Tibial artery (tissue), 4 donors: ENCODE data around the gene WBP11.
"Not testable (repeated sequence)": the region's sequence is repeated elsewhere in the genome, so short reads cannot be mapped to it uniquely, and the experiment has no call there.

ENCODE experiments used
- DNase-seq, 2 donors: peaks; one replicate each; pipeline ENCODE4 v3.0.0-alpha.2; 2019
- H3K27ac ChIP-seq, 2 donors: fragments of 200-600 bp; sonication (generic) in 1 of 2; 1 replicate in 1 of 2; 2 replicates in 1 of 2; pipeline ENCODE4 v1.5.1; 2018 to 2019; ENCODE audit warnings: mild to moderate bottlenecking in 1 of 2
- H3K27me3 ChIP-seq, 2 donors: fragments of 200-600 bp; sonication (generic) in 1 of 2; one replicate each; pipeline versions ENCODE4 v1.5.1 to v1.6.0; 2016 to 2019
- H3K36me3 ChIP-seq, 3 donors: fragments of 200-600 bp; sonication (generic) in 2 of 3; one replicate each; pipeline ENCODE4 v1.5.1; 2016 to 2019; ENCODE audit warnings: mild to moderate bottlenecking in 2 of 3
- H3K4me1 ChIP-seq, 4 donors: fragments of 200-600 bp; sonication (generic) in 2 of 4; 1 replicate in 3 of 4; 2 replicates in 1 of 4; pipeline ENCODE4 v1.5.1; 2016 to 2019
- H3K4me3 ChIP-seq, 2 donors: fragments of 200-600 bp; sonication (generic) in 1 of 2; 1 replicate in 1 of 2; 2 replicates in 1 of 2; pipeline ENCODE4 v1.5.1; 2018 to 2019; ENCODE audit warnings: mild to moderate bottlenecking in 2 of 2
- H3K9me3 ChIP-seq, 3 donors: fragments of 200-600 bp; sonication (generic) in 1 of 3; one replicate each; pipeline ENCODE4 v1.5.1; 2016 to 2019
- intact Hi-C: fragments of 100-400 bp; cut with DNase I; formaldehyde crosslinking; loops from one replicate; pipeline ENCODE4 v1.15.0; 2023; ENCODE audit warnings: low total_unique reads
- TF ChIP-seq, protein P1 (sequence below), 2 experiments: fragments of 200-600 bp in 1 of 2; fragments of 450-650 bp in 1 of 2; IDR thresholded peaks; one replicate each; pipeline ENCODE4 v1.5.1; 2017 to 2019; ENCODE audit warnings: antibody characterized with exemption in 2 of 2, mild to moderate bottlenecking in 1 of 2, moderate library complexity in 1 of 2

WBP11 gene

DNA sequence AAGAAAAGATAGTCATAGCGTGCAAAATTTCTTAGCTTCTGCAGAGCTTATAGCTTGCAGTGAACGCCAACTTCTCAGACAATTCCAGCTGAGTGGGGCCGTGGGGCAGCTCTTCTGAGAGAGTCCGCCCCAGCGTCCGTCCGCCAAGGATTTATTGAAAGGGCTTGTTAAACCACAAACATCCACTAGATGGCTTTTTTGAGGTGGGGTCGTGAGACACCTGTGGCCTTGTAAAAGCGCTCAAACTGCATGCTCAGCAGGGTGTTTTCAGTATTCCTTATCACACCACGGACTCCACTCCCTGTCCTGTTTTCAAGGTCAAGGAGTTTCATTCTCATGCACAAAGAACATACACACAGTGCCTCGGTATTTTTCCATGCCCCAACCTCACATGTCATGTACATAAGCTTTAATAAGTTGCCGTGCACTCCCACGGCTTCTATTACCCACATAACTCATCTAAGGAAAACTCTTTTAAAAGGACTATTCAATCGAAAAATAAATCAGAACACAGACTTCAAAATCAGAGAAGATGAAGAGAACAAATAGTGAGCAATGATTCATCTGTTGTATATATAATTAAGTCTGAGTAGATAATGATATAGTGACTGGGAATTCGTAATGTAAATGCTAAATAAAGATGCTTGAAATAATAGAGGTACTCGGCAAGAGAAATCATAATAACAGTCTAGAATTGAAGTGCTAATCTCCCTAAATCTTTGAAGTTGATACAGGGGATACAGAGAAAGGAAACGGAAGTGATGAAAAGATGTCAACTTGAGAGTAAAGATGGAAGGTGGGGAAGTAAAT is 46.7 kb downstream of the WBP11 start:
- intact Hi-C loops, result no loop called here
- H3K4me1 ChIP-seq, result no peaks in the 10 kb centered on the region
- no peak overlapping the region for H3K4me3 ChIP-seq
- H3K27ac ChIP-seq, result no peak overlapping the region
- H3K9me3 ChIP-seq, result peaks cover 0 to 8% (median 4%) of the 10 kb centered on the region in 3 donors
- no peak for DNase-seq
- peaks cover 0 to 13% (median 4%) of the 10 kb centered on the region in 3 donors for H3K36me3 ChIP-seq
- TF ChIP-seq, protein P1, sequence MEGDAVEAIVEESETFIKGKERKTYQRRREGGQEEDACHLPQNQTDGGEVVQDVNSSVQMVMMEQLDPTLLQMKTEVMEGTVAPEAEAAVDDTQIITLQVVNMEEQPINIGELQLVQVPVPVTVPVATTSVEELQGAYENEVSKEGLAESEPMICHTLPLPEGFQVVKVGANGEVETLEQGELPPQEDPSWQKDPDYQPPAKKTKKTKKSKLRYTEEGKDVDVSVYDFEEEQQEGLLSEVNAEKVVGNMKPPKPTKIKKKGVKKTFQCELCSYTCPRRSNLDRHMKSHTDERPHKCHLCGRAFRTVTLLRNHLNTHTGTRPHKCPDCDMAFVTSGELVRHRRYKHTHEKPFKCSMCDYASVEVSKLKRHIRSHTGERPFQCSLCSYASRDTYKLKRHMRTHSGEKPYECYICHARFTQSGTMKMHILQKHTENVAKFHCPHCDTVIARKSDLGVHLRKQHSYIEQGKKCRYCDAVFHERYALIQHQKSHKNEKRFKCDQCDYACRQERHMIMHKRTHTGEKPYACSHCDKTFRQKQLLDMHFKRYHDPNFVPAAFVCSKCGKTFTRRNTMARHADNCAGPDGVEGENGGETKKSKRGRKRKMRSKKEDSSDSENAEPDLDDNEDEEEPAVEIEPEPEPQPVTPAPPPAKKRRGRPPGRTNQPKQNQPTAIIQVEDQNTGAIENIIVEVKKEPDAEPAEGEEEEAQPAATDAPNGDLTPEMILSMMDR (IDR thresholded peaks at IDR 0.05), result no peak
- H3K27me3 ChIP-seq, result no peaks in the 10 kb centered on the region

DNA sequence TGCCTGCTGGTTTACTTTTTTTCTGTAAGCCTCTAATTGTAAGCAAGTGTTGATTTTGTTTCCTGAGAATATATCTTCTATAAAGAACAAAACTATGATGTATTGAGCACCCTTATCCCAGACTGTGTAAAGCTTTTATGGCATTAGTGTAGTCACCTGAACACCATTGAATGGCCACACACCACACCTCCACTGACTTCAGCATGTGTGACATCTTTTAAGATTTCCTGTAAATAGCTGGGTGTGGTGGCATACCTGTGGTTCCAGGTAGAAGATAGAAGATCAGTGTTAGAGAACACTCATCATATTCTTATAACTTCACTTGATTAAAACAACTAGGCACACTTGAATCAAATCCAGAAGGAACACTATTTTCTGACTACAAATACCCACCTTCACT is 51.3 kb downstream of the WBP11 start:
- Histone ChIP-seq H3K36me3 (no peaks in the 10 kb centered on the region), H3K4me1 (no peaks in the 10 kb centered on the region), H3K9me3 (no peaks in the 10 kb centered on the region), H3K27ac (no peak overlapping the region), H3K4me3 (no peak overlapping the region), H3K27me3 (no peaks in the 10 kb centered on the region)
- DNase-seq, result no peak
- TF ChIP-seq, protein P1 (IDR thresholded peaks at IDR 0.05), result no peak
- intact Hi-C loops, result no loop called here

DNA sequence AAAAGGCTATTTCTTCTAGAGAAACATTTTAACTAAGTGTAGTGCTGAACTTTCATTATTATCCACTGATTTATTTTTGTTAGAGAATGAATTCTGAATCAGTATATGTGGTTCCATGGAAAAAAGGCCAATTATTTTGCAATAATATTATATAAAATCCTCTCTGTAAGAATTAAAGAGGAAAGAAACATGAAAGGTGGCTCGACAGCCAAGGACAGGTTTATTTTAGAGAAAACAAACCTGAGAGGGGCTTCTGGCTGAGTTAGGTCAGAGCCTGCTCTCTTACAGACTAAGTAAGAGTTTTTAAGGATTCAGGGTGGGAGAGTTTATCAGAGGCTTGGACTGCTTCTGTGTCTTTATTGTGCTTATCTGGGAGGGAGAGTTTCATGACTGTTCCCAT is 60.2 kb downstream of the WBP11 start:
- Histone ChIP-seq H3K36me3 (peaks cover 0 to 9% (median 4%) of the 10 kb centered on the region in 3 donors), H3K27ac (no peak overlapping the region), H3K27me3 (no peaks in the 10 kb centered on the region), H3K4me1 (no peaks in the 10 kb centered on the region), H3K4me3 (no peak overlapping the region), H3K9me3 (no peaks in the 10 kb centered on the region)
- no peak for DNase-seq
- TF ChIP-seq, protein P1 (IDR thresholded peaks at IDR 0.05), result no peak
- intact Hi-C loops, result no loop called here

DNA sequence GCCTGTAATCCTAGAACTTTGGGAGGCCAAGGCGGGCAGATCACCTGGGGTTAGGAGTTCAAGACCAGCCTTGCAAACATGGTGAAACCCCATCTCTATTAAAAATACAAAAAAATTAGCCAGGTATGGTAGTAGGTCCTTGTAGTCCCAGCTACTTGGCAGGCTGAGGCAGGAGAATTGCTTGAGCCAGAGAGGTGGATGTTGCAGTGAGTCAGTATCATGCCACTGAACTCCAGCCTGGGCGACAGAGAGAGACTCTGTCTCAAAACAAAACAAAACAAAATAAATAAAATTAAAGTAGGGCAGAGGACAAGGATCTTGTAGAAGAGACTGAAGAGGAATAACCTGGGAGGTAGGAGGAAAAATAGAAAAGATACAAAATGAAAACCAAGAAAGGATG is 61.3 kb downstream of the WBP11 start:
- Histone ChIP-seq H3K27me3 (no peaks in the 10 kb centered on the region), H3K36me3 (peaks cover 0 to 9% (median 4%) of the 10 kb centered on the region in 3 donors), H3K27ac (no peak overlapping the region), H3K9me3 (no peaks in the 10 kb centered on the region), H3K4me3 (no peak overlapping the region), H3K4me1 (no peaks in the 10 kb centered on the region)
- intact Hi-C loops, result no loop called here
- DNase-seq, result no peak
- TF ChIP-seq, protein P1 (IDR thresholded peaks at IDR 0.05), result no peak

DNA sequence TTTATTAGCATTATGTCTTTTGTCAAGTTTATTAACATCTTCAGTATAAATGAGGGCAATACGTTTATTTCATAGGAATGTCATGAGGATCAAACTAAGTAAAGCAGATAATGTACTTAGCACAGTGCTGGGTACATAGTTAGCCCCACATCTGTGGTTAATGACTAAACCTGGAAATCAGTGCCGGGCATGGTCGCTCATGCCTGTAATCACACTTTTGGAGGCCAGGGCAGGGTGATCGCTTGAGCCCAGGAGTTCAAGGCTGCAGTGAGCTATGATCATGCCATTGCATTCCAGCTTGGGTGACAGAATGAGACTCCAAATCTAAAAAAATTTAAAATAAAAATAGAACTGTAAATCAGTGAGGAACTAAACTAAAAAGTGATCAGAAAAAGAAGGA is 62.1 kb downstream of the WBP11 start:
- no peak for DNase-seq
- Histone ChIP-seq H3K4me3 (no peak overlapping the region), H3K27ac (no peak overlapping the region), H3K36me3 (peaks cover 0 to 9% (median 4%) of the 10 kb centered on the region in 3 donors), H3K4me1 (no peaks in the 10 kb centered on the region), H3K9me3 (no peaks in the 10 kb centered on the region), H3K27me3 (no peaks in the 10 kb centered on the region)
- intact Hi-C loops, result no loop called here
- TF ChIP-seq, protein P1 (IDR thresholded peaks at IDR 0.05), result no peak

DNA sequence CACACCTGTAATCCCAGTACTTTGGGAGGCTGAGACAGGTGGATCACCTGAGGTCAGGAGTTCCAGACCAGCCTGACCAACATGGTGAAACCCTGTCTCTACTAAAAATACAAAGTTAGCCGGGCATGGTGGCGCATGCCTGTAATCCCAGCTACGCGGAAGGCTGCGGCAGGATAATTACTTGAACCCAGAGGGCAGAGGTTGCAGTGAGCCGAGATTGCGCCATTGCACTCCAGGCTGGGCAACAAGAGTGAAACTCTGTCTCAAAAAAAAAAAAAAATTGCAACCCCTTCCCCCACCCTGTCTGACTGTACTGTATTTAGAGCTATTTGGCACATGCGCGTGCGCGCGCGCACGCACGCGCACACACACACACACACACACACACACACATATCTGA is 66.8 kb downstream of the WBP11 start:
- H3K36me3 ChIP-seq, H3K4me3 ChIP-seq, H3K9me3 ChIP-seq, DNase-seq, H3K27ac ChIP-seq, intact Hi-C loops, H3K27me3 ChIP-seq, H3K4me1 ChIP-seq: not testable (repeated sequence)
